HK-2 (cell line): ENCODE measurements around the gene SEMA3C.
"Not testable (repeated sequence)": the region's sequence is repeated elsewhere in the genome, so short reads cannot be mapped to it uniquely, and the experiment has no call there.

Experiments
- DNase-seq: peaks from one replicate; pipeline ENCODE4 v3.0.0-alpha.2; 2018; ENCODE audit not compliant: unreplicated experiment

Gene SEMA3C

DNA sequence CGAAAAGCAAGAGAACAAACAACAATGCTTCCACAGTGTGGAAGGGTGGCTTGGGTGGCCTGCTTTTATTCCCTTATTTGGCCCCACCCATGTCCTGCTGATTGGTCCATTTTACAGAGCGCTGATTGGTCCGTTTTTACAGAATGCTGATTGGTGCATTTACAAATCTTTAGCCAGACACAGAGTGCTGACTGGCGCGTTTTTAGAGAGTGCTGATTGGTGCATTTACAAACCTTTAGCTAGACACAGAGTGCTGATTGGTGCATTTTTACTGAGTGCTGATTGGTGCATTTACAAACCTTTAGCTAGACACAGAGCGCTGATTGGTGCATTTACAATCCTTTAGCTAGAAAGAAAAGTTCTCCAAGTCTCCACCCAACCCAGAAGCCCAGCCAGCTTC lies 8.1 kb upstream of the SEMA3C start:
- DNase-seq = not testable (repeated sequence)

DNA sequence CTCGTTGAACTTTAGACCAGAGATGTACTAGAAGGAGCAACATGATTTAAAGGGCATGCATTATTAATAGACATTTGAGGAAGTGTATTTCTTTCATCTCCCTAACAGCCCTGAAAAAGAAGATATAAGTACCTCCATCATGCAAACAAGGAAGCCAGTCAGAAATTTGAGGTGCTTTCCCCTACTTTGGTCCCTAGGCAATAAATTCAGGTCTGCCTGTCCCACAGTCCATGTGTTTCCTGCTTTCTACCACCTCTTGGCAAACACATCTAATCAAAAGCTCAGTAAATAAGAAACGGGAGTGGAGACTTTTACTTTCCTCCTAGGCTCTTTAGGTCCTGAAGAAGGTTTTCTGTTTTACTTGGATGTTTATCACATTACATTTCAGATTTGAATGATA lies 5.2 kb upstream of the SEMA3C start:
- DNase-seq = no peak

- DNase-seq = no peak
Observed at GRCh38 chr7:80923211-80923612, 4.4 kb upstream of the SEMA3C start.

DNA sequence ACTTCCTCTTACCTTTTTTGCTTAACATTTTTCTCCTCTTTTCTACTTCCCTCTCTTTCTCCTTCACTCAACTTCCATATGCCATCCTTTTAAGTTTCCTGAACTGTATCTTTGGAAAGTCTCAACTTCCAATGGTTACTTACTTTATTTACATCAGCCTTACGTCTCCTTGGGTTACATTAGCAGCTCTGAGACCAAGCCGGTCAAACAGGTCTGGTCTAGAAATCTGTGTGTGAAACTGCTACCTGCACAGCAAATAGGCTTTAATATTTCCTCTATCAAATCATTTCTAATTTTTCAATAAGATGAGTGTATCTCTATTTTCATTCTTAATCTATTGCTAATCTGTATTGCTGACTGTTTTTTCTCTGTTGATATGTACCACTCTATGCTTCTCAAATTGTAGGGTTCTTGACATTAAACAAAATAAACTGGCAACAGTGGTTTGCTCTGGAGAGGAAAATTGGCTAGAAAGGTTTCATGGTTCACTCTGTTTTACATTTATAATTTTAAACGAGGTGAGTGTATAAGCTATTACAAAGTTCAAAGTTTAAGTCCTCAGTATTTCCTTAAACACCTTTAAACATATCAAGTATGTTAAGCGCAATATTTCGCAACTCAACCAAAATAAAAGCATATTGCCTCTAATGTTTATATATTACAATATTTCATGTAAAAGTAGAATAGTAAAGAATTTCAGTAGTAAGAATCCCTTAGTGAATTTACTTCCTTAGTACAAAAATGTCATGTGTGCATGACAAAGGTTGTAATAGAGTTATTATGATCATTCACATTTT lies 3.6 kb upstream of the SEMA3C start:
- no peak for DNase-seq

DNA sequence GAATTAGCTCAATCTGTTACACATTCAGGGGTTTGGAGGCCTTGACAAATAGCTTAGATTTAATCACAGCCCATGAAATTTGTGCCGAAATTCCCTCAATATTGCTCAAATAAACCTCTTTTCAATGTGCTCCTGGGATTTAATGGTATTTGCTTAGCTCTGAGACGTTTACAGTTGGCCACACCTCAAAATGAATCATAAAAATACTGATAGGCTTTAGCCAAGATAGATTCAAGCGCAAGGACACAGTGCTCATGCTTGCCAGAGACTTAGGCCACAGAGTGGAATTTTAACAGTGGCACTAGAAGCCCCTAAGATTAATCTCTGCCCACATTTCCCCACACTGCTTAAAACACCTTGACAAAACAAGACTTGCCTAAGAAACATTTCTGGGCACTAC lies 2.3 kb upstream of the SEMA3C start:
- no peak for DNase-seq

GRCh38 chr7:80918399-80918798 lies 452 bp downstream of the SEMA3C start:
- no peak for DNase-seq

GRCh38 chr7:80916770-80917741 lies 1.8 kb downstream of the SEMA3C start:
- no peak for DNase-seq

- DNase-seq = no peak
Observed at GRCh38 chr7:80910228-80910627, 8.6 kb downstream of the SEMA3C start.

DNA sequence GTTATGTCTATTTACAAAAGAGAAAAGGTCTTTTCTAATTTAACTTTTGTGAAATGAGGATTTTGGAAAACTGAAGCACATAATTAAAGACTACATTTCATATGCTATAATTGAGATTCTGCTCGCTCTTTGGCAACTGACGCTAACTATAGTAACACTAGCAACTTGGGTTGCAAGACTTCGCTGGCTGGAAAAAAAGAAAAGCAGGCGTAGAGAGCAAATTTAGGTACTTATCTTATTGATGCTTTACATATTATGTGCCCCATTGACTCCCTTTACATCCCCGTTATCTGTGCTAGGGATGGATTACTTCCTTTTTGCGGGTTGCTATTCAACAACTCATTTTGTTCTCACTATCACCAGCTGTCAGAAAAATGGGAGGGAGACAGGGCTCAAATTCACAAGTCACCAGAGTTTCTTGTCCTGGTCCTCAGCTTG lies 10.5 kb downstream of the SEMA3C start:
- no peak for DNase-seq

GRCh38 chr7:80907612-80908011 lies 11.2 kb downstream of the SEMA3C start:
- no peak for DNase-seq

- no peak for DNase-seq
Observed at GRCh38 chr7:80907141-80907601, 11.7 kb downstream of the SEMA3C start.

GRCh38 chr7:80905334-80905733 lies 13.5 kb downstream of the SEMA3C start:
- no peak for DNase-seq

DNA sequence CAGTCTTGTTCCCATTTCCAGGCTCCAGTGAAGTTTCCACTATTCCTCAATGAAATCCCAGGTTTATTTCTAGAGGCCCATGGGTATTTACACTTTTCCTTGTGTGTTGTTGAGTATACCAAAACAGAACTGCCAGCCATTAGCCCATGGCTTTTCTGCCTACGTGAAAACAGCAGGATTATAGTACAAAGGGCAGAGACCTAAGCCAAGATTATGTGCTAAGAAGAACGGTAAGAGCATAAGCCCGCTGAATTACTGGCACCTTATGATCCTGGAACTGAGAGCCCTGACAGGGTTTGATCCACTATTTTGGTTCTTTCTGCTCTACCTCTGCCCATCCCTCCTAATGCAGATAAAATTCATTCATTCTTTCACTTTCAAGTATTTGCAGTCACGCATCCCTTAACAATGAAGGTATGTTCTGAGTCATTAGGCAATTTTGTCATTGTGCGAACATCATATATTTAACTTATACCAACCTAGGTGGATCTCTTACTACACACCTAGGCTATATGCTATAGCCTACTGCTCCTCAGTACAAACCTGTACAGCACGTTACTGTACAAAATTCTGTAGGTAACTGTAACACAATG lies 16.0 kb downstream of the SEMA3C start:
- no peak for DNase-seq

GRCh38 chr7:80902019-80902418 lies 16.8 kb downstream of the SEMA3C start:
- DNase-seq = no peak

- DNase-seq = no peak
Observed at GRCh38 chr7:80900583-80901576, 18.0 kb downstream of the SEMA3C start.

DNA sequence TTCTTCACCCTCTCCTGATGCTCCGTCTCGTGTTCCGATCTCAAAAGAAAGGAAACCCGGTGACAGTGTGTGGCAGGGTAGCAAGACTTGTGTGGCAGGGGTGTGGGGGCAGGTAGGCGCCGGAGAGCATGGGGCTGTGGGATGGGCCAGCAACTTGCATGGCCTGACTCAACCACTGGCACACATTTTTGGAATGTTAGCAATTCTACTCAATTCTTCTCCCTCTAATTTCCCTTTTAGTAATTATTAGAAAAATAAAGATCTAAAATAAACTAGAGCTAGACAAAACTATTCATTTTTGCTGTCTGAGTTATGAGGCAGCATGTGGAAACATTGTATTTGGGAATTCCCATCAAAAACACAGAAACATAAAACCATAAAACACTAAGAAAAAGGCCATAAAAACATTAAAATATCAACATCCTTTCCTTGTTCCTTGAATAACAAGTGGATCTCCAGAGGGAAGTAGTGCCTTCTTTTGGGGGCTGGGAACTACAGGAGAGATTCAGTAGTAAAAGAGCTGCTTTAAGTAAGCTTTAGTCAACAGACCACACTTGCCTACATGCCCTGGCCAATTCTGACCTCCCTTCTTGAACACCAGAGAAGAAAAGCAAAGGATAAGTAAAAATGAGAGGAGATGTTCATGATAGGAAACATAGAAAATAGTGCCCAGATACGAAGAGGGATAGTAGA lies 21.8 kb downstream of the SEMA3C start:
- DNase-seq = no peak

DNA sequence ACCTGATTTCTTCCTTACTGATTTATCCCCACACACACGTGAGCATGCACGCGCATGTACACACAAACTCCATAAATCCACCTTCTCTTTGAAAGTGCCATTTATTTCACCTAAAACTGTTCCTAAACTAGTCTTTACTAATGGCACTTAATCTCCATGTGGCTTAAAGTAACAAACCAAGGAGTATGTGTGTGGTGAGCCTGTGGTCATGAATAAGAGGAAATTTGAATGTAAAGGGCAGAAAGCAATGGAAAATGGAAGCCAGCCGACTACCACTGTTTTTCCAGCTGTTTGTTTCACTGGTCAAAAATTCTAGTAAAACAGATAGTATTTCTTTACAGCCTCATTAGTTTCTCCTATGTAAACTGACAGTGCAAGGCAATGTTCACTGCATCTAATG lies 23.8 kb downstream of the SEMA3C start:
- DNase-seq = no peak

- no peak for DNase-seq
Observed at GRCh38 chr7:80891259-80891544, 27.6 kb downstream of the SEMA3C start.

GRCh38 chr7:80890426-80891258 lies 28.2 kb downstream of the SEMA3C start:
- DNase-seq = no peak

GRCh38 chr7:80889525-80889924 lies 29.3 kb downstream of the SEMA3C start:
- DNase-seq = no peak
